Hepatocyte (in vitro differentiated cells): Measurements from ENCODE around the gene IP6K1. TPM values are rescaled to one million over a fixed set of nuclear protein-coding genes. Genes with fewer than 3 reads are reported as not detected.
A peak's percentile ranks its signal among the peaks of the same experiment; 100 is the strongest.
"Not testable (repeated sequence)": the region's sequence is repeated elsewhere in the genome, so short reads cannot be mapped to it uniquely, and the experiment has no call there.

Source experiments
- DNase-seq: peaks from one replicate; pipeline ENCODE4 v3.0.0-alpha.2; 2016; ENCODE audit warnings: low spot score
- H2AFZ ChIP-seq: fragments of 200-600 bp; sonication (generic); 2 replicates; pipeline ENCODE4 v1.6.0; 2016; ENCODE audit warnings: antibody characterized with exemption, mild to moderate bottlenecking
- H3K27ac ChIP-seq: fragments of 200-600 bp; sonication (generic); 2 replicates; pipeline ENCODE4 v1.5.1; 2016; ENCODE audit warnings: mild to moderate bottlenecking
- H3K27me3 ChIP-seq: fragments of 200-600 bp; sonication (generic); 2 replicates; pipeline ENCODE4 v1.6.1; 2016
- H3K36me3 ChIP-seq: fragments of 200-600 bp; sonication (generic); replicated peaks from 2 replicates; pipeline ENCODE4 v1.5.1; 2016; ENCODE audit warnings: low read depth; ENCODE audit not compliant: insufficient read depth
- H3K4me1 ChIP-seq: fragments of 200-600 bp; sonication (generic); 2 replicates; pipeline ENCODE4 v1.5.1; 2016; ENCODE audit warnings: mild to moderate bottlenecking, moderate library complexity; ENCODE audit not compliant: insufficient read depth
- H3K4me2 ChIP-seq: fragments of 200-600 bp; sonication (generic); 2 replicates; pipeline ENCODE4 v1.6.0; 2016
- H3K4me3 ChIP-seq: fragments of 200-600 bp; sonication (generic); 2 replicates; pipeline ENCODE4 v1.5.1; 2016; ENCODE audit warnings: mild to moderate bottlenecking
- H3K79me2 ChIP-seq: fragments of 200-600 bp; sonication (generic); 2 replicates; pipeline ENCODE4 v1.6.0; 2017; ENCODE audit warnings: mild to moderate bottlenecking
- H3K9me2 ChIP-seq: fragments of 200-600 bp; sonication (generic); replicated peaks from 2 replicates; pipeline ENCODE4 v1.6.0; 2017; ENCODE audit warnings: mild to moderate bottlenecking; ENCODE audit not compliant: insufficient read depth
- H3K9me3 ChIP-seq: fragments of 200-600 bp; sonication (generic); 2 replicates; pipeline ENCODE4 v1.5.1; 2016; ENCODE audit warnings: low read depth, mild to moderate bottlenecking
- H4K20me1 ChIP-seq: fragments of 200-600 bp; sonication (generic); 2 replicates; pipeline ENCODE4 v1.6.0; 2016; ENCODE audit warnings: mild to moderate bottlenecking; ENCODE audit not compliant: insufficient read depth, poor library complexity, severe bottlenecking
- CTCF ChIP-seq: fragments of 200-600 bp; sonication (generic); IDR thresholded peaks from 2 replicates; pipeline ENCODE4 v1.5.1; 2016; ENCODE audit warnings: antibody characterized with exemption, mild to moderate bottlenecking; ENCODE audit not compliant: poor library complexity
- EZH2 ChIP-seq: fragments of 200-600 bp; sonication (generic); IDR thresholded peaks from 2 replicates; pipeline ENCODE4 v1.6.1; 2016; ENCODE audit warnings: antibody characterized with exemption, mild to moderate bottlenecking, borderline replicate concordance
- EZH2phosphoT487 ChIP-seq: fragments of 200-600 bp; sonication (generic); IDR thresholded peaks from one replicate; pipeline ENCODE4 v1.6.1; 2018; ENCODE audit warnings: antibody characterized with exemption, mild to moderate bottlenecking, low read depth, moderate library complexity; ENCODE audit not compliant: unreplicated experiment, severe bottlenecking
- WGBS: methylation state at CpG from one replicate; pipeline ENCODE4 v1.1.6; 2016; ENCODE audit warnings: low lambda C conversion rate; ENCODE audit errors: missing lambda C conversion rate; 5-methylcytosine and 5-hydroxymethylcytosine counted together
- polyA plus RNA-seq: library from polyadenylated mRNA; unstranded; fragments of >200 nt; fragmentation: Nextera tagmentation; extraction: Ambion mirVana; gene quantifications from 2 replicates; pipeline ENCODE4 v1.2.1, GENCODE V29; 2016
- total RNA-seq: library from RNA; depleted of rRNA; stranded (reverse); fragments of >200 nt; gene quantifications from 2 replicates; pipeline ENCODE4 v1.2.3, GENCODE V29; 2014

Gene IP6K1
- total and polyA plus RNA-seq, 2 experiments from 2014 or later = 21.6 to 32.6 TPM

- peaks cover 6% of the 10 kb centered on the region for H3K4me1 ChIP-seq
- DNase-seq = no peak
- TF ChIP-seq CTCF (no peak), EZH2 (no peak), EZH2phosphoT487 (no peak)
- H3K27ac ChIP-seq = peak overlapping the region; percentile 73
- H4K20me1 ChIP-seq = peaks cover 20% of the 10 kb centered on the region
- H3K9me2 ChIP-seq = no peaks in the 10 kb centered on the region
- peaks cover 83% of the 10 kb centered on the region for H3K79me2 ChIP-seq
- H2AFZ ChIP-seq = no peak overlapping the region
- WGBS = 87% methylated on average over 4 of the region's 4 CpGs
- no peaks in the 10 kb centered on the region for H3K9me3 ChIP-seq
- no peaks in the 10 kb centered on the region for H3K27me3 ChIP-seq
- no peak overlapping the region for H3K4me3 ChIP-seq
- no peak overlapping the region for H3K4me2 ChIP-seq
- H3K36me3 ChIP-seq = no peaks in the 10 kb centered on the region
These were observed 34.8 kb downstream of the IP6K1 start for GRCh38 chr3:49751501-49751900.

GRCh38 chr3:49750056-49750455 lies 36.3 kb downstream of the IP6K1 start:
- TF ChIP-seq CTCF = no peak
- TF ChIP-seq EZH2 = no peak
- TF ChIP-seq EZH2phosphoT487 = no peak
- WGBS = 90% methylated on average over 4 of the region's 4 CpGs
- no peak for DNase-seq
- Histone ChIP-seq H3K9me2 (no peaks in the 10 kb centered on the region), H3K4me3 (no peak overlapping the region), H3K9me3 (no peaks in the 10 kb centered on the region), H2AFZ (no peak overlapping the region), H3K4me1 (peaks cover 6% of the 10 kb centered on the region), H3K36me3 (no peaks in the 10 kb centered on the region), H3K79me2 (peaks cover 83% of the 10 kb centered on the region), H4K20me1 (peaks cover 18% of the 10 kb centered on the region), H3K27ac (peak overlapping the region; percentile 73), H3K27me3 (no peaks in the 10 kb centered on the region), H3K4me2 (no peak overlapping the region)

GRCh38 chr3:49748874-49749273 lies 37.5 kb downstream of the IP6K1 start:
- not testable (repeated sequence) for H3K4me1 ChIP-seq, H3K36me3 ChIP-seq, H3K4me2 ChIP-seq, H3K9me2 ChIP-seq, H3K9me3 ChIP-seq, H2AFZ ChIP-seq, H3K27me3 ChIP-seq, H4K20me1 ChIP-seq, H3K4me3 ChIP-seq, DNase-seq
- WGBS = 87% methylated on average over 5 of the region's 5 CpGs
- Histone ChIP-seq H3K79me2 (peaks cover 81% of the 10 kb centered on the region), H3K27ac (peak overlapping the region; percentile 67)

- Histone ChIP-seq H3K9me3 (no peaks in the 10 kb centered on the region), H4K20me1 (peaks cover 3% of the 10 kb centered on the region), H3K27ac (peak overlapping the region; percentile 67), H3K36me3 (no peaks in the 10 kb centered on the region), H2AFZ (no peak overlapping the region), H3K9me2 (no peaks in the 10 kb centered on the region), H3K27me3 (no peaks in the 10 kb centered on the region), H3K4me1 (peaks cover 6% of the 10 kb centered on the region), H3K79me2 (peaks cover 79% of the 10 kb centered on the region), H3K4me2 (no peak overlapping the region), H3K4me3 (no peak overlapping the region)
- WGBS = 90% methylated on average over 13 of the region's 13 CpGs
- TF ChIP-seq EZH2 = no peak
- no peak for TF ChIP-seq EZH2phosphoT487
- TF ChIP-seq CTCF = no peak
- DNase-seq = peak; percentile 47
These were observed 38.4 kb downstream of the IP6K1 start for GRCh38 chr3:49747792-49748480.
